GM23338 (cell line): ENCODE results near the gene NFATC1. TPM values are rescaled to one million over a fixed set of nuclear protein-coding genes. Genes with fewer than 3 reads are reported as not detected.

Source experiments
- ATAC-seq: fragments of 200-7000 bp; cut with Tn5 transposase; 3 replicates; pipeline ENCODE4 v1.9.1; 2020
- DNase-seq: peaks from one replicate; pipeline ENCODE4 v3.0.0-alpha.2; 2015; ENCODE audit warnings: low spot score
- H2AFZ ChIP-seq: fragments of 200-600 bp; sonication (generic); 2 replicates; pipeline ENCODE4 v1.8.0; 2016; ENCODE audit warnings: antibody characterized with exemption, mild to moderate bottlenecking, moderate library complexity
- H3F3A ChIP-seq: fragments of 200-600 bp; sonication (generic); replicated peaks from 2 replicates; pipeline ENCODE4 v1.8.0; 2017; ENCODE audit warnings: antibody characterized with exemption, mixed run types, low read depth
- H3K27ac ChIP-seq: fragments of 200-600 bp; sonication (generic); 2 replicates; pipeline ENCODE4 v1.6.1; 2016; ENCODE audit warnings: low read depth
- H3K27me3 ChIP-seq: fragments of 200-600 bp; sonication (generic); 2 replicates; pipeline ENCODE4 v1.8.0; 2016; ENCODE audit warnings: mild to moderate bottlenecking, mixed run types, moderate library complexity; ENCODE audit not compliant: insufficient read depth
- H3K36me3 ChIP-seq: fragments of 200-600 bp; sonication (generic); 2 replicates; pipeline ENCODE4 v1.8.0; 2016; ENCODE audit warnings: mild to moderate bottlenecking; ENCODE audit not compliant: insufficient read depth
- H3K4me1 ChIP-seq: fragments of 200-600 bp; sonication (generic); 2 replicates; pipeline ENCODE4 v1.8.0; 2016; ENCODE audit warnings: mild to moderate bottlenecking, moderate library complexity; ENCODE audit not compliant: insufficient read depth
- H3K4me2 ChIP-seq: fragments of 200-600 bp; sonication (generic); 2 replicates; pipeline ENCODE4 v1.7.1; 2017; ENCODE audit warnings: mixed run types
- H3K4me3 ChIP-seq: fragments of 200-600 bp; sonication (generic); 2 replicates; pipeline ENCODE4 v1.6.1; 2016; ENCODE audit warnings: mixed run types
- H3K79me2 ChIP-seq: fragments of 200-600 bp; sonication (generic); replicated peaks from 2 replicates; pipeline ENCODE4 v1.8.0; 2017; ENCODE audit warnings: mild to moderate bottlenecking; ENCODE audit not compliant: insufficient read depth
- H3K9me2 ChIP-seq: fragments of 200-600 bp; sonication (generic); 2 replicates; pipeline ENCODE4 v1.8.0; 2017; ENCODE audit not compliant: insufficient read depth
- H4K20me1 ChIP-seq: fragments of 200-600 bp; sonication (generic); replicated peaks from 2 replicates; pipeline ENCODE4 v1.8.0; 2017; ENCODE audit warnings: mild to moderate bottlenecking; ENCODE audit not compliant: insufficient read depth
- H3K27ac Mint-ChIP-seq: 2 replicates; pipeline ENCODE4 v1.8.0; 2020; ENCODE audit warnings: inconsistent platforms, mild to moderate bottlenecking, moderate library complexity, mixed read lengths
- H3K27me3 Mint-ChIP-seq: 3 replicates; pipeline ENCODE4 v1.8.0; 2022; ENCODE audit warnings: low read depth, mild to moderate bottlenecking, moderate library complexity, mixed read lengths, inconsistent platforms; ENCODE audit not compliant: insufficient read depth, poor library complexity
- H3K36me3 Mint-ChIP-seq: 3 replicates; pipeline ENCODE4 v1.8.0; 2021; ENCODE audit warnings: low read depth, mild to moderate bottlenecking, inconsistent platforms, moderate library complexity, mixed read lengths
- H3K4me1 Mint-ChIP-seq: 3 replicates; pipeline ENCODE4 v1.8.0; 2020; ENCODE audit warnings: mild to moderate bottlenecking, inconsistent platforms, mixed read lengths
- H3K4me3 Mint-ChIP-seq: 3 replicates; pipeline ENCODE4 v1.8.0; 2021; ENCODE audit warnings: moderate library complexity, mild to moderate bottlenecking, inconsistent platforms, mixed read lengths
- H3K9me3 Mint-ChIP-seq: 3 replicates; pipeline ENCODE4 v1.8.0; 2020; ENCODE audit warnings: moderate library complexity, mild to moderate bottlenecking, inconsistent platforms, mixed read lengths
- CREB1 ChIP-seq: fragments of 250-450 bp; sonication (Bioruptor Pico); IDR thresholded peaks from 2 replicates; pipeline ENCODE4 v1.5.0; 2020; ENCODE audit warnings: low read depth, mild to moderate bottlenecking, moderate library complexity
- EZH2 ChIP-seq: fragments of 200-600 bp; sonication (generic); IDR thresholded peaks from one replicate; pipeline ENCODE4 v1.8.0; 2017; ENCODE audit warnings: antibody characterized with exemption, mild to moderate bottlenecking, low read depth; ENCODE audit not compliant: unreplicated experiment
- JUNB ChIP-seq: IDR thresholded peaks from one replicate; pipeline ENCODE4 v1.6.1; 2016; ENCODE audit warnings: antibody characterized with exemption; ENCODE audit not compliant: unreplicated experiment
- NANOG ChIP-seq: IDR thresholded peaks from 2 replicates; pipeline ENCODE4 v1.6.1; 2016; ENCODE audit warnings: antibody characterized with exemption, borderline replicate concordance
- POLR2AphosphoS5 ChIP-seq: IDR thresholded peaks from 2 replicates; pipeline ENCODE4 v1.6.1; 2016; ENCODE audit warnings: antibody characterized with exemption, low read depth
- STAT1 ChIP-seq: IDR thresholded peaks from one replicate; pipeline ENCODE4 v1.6.1; 2016; ENCODE audit warnings: antibody characterized with exemption; ENCODE audit not compliant: unreplicated experiment
- ZNF114 ChIP-seq: fragments of 250-450 bp; sonication (Bioruptor Pico); IDR thresholded peaks from 2 replicates; pipeline ENCODE4 v1.5.0; 2020; ENCODE audit warnings: mild to moderate bottlenecking, moderate library complexity
- ZNF331 ChIP-seq: fragments of 250-450 bp; sonication (Bioruptor Pico); IDR thresholded peaks from 2 replicates; pipeline ENCODE4 v1.5.0; 2020; ENCODE audit warnings: low read depth, mild to moderate bottlenecking, moderate library complexity
- polyA plus RNA-seq: library from polyadenylated mRNA; unstranded; fragments of >200 nt; fragmentation: Nextera tagmentation; extraction: Ambion mirVana; gene quantifications from 2 replicates; pipeline ENCODE4 v1.2.1, GENCODE V29; 2016
- total RNA-seq: library from RNA; depleted of rRNA; stranded (reverse); fragments of >200 nt; shearing (Covaris generic); gene quantifications from 2 replicates; pipeline ENCODE4 v1.2.3, GENCODE V29; 2014
- TF ChIP-seq, protein P1 (sequence below): IDR thresholded peaks from 2 replicates; pipeline ENCODE4 v1.6.1; 2016; ENCODE audit warnings: antibody characterized with exemption
- TF ChIP-seq, protein P2 (sequence below): fragments of 250-450 bp; sonication (Bioruptor Pico); IDR thresholded peaks from 2 replicates; pipeline ENCODE4 v1.5.0; 2020; ENCODE audit warnings: mild to moderate bottlenecking, moderate library complexity
- TF ChIP-seq, protein P3 (sequence below): IDR thresholded peaks from one replicate; pipeline ENCODE4 v1.6.1; 2018; ENCODE audit warnings: antibody characterized with exemption; ENCODE audit not compliant: unreplicated experiment

Gene NFATC1
- total and polyA plus RNA-seq, 2 experiments from 2014 or later, result 3.9 to 6.4 TPM

DNA sequence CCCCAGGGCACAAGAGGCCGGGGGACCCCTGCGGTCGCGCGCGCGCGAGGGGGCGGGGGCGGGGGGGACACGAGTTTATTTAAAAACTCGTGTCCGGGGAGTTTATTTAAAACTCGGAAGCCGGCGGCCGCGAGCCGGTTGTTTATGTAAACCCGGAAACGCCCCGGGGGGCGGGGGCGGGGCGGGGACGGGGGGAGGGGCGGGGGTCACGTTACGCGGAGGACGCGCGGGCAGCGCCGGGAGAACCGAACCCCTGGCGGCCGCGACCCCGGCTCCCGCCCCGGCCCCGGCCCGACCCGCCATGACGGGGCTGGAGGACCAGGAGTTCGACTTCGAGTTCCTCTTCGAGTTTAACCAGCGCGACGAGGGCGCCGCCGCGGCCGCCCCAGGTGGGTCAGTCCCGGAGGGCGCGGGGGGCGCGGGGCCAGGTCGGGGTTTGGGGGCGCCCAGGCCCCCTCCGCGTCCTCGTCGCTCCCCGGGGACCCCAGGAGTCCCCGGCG lies 4.4 kb downstream of the NFATC1 start (continued):
- TF ChIP-seq ZNF114 (CRISPR knock-in tag), result no peak
- TF ChIP-seq POLR2AphosphoS5, result no peak
- no peak for TF ChIP-seq ZNF331 (CRISPR knock-in tag)

DNA sequence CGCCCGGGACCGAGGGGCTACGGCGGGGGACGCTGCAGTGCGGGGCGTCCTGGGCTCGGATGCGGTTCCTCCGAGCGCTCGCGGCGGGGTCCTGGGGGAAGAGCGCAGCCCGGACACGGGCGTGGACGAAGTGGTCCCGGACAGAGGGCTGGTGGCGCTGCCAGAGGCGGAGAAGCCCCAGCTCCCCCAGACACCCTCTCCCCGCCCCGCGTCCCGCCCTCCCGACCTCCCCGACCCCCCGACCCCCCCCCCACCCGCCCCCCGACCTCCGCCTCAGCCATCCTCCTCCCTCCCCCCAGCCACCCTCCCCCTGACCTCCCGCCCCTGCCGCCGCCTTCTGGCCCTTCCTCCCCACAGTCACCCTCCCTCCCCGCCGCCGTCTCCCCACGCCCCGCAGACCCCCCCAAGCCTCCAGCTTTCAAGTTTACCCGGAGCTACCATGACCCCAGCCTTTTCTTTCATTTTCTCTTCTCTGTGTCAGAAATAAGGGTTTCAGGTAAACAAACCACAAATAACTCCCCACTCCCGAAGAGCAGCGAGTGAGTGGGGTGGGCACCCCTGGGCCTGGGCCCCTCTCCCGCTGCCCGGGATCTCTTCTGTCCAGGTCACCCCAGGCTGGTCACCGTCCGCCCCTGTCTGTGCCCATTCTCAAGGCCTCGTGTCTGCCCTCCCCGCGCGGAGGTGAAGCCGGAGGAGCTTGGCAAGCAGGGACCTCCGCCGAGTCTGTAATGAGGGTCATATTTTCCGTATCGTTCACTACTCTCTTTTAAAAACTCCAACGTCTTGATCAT lies 5.1 kb downstream of the NFATC1 start:
- peaks cover 42% of the 10 kb centered on the region for H3K27me3 ChIP-seq
- ATAC-seq, result no peak
- H3K79me2 ChIP-seq, result no peaks in the 10 kb centered on the region
- H3K36me3 ChIP-seq, result no peaks in the 10 kb centered on the region
- no peak overlapping the region for H3K27ac Mint-ChIP-seq
- peaks cover 17% of the 10 kb centered on the region for H3K4me1 ChIP-seq
- H3K4me2 ChIP-seq, result peak overlapping the region; percentile 67; the same call in 1 of the 2 replicates
- H3K4me1 Mint-ChIP-seq, result peaks cover 20% of the 10 kb centered on the region
- peaks cover 3% of the 10 kb centered on the region; the same call in 1 of the 3 replicates for H3K9me3 Mint-ChIP-seq
- 0 out of 2 replicates have a peak, but pooled peaks cover 8% of the 10 kb centered on the region for H3F3A ChIP-seq
- no peak for DNase-seq
- H4K20me1 ChIP-seq, result no peaks in the 10 kb centered on the region; the same call in 1 of the 2 replicates
- no peak overlapping the region for H3K27ac ChIP-seq
- H3K4me3 Mint-ChIP-seq, result peak overlapping the region; percentile 69
- H3K27me3 Mint-ChIP-seq, result peaks cover 42% of the 10 kb centered on the region
- H3K9me2 ChIP-seq, result no peaks in the 10 kb centered on the region
- peak overlapping the region; percentile 64 for H3K4me3 ChIP-seq
- H2AFZ ChIP-seq, result no peak overlapping the region
- H3K36me3 Mint-ChIP-seq, result no peaks in the 10 kb centered on the region
- TF ChIP-seq STAT1 (no peak), POLR2AphosphoS5 (no peak), ZNF114 (CRISPR knock-in tag) (no peak), CREB1 (no peak), JUNB (no peak), EZH2 (no peak), NANOG (no peak)
- TF ChIP-seq, protein P1, sequence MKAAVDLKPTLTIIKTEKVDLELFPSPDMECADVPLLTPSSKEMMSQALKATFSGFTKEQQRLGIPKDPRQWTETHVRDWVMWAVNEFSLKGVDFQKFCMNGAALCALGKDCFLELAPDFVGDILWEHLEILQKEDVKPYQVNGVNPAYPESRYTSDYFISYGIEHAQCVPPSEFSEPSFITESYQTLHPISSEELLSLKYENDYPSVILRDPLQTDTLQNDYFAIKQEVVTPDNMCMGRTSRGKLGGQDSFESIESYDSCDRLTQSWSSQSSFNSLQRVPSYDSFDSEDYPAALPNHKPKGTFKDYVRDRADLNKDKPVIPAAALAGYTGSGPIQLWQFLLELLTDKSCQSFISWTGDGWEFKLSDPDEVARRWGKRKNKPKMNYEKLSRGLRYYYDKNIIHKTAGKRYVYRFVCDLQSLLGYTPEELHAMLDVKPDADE, result no peak
- TF ChIP-seq, protein P2, sequence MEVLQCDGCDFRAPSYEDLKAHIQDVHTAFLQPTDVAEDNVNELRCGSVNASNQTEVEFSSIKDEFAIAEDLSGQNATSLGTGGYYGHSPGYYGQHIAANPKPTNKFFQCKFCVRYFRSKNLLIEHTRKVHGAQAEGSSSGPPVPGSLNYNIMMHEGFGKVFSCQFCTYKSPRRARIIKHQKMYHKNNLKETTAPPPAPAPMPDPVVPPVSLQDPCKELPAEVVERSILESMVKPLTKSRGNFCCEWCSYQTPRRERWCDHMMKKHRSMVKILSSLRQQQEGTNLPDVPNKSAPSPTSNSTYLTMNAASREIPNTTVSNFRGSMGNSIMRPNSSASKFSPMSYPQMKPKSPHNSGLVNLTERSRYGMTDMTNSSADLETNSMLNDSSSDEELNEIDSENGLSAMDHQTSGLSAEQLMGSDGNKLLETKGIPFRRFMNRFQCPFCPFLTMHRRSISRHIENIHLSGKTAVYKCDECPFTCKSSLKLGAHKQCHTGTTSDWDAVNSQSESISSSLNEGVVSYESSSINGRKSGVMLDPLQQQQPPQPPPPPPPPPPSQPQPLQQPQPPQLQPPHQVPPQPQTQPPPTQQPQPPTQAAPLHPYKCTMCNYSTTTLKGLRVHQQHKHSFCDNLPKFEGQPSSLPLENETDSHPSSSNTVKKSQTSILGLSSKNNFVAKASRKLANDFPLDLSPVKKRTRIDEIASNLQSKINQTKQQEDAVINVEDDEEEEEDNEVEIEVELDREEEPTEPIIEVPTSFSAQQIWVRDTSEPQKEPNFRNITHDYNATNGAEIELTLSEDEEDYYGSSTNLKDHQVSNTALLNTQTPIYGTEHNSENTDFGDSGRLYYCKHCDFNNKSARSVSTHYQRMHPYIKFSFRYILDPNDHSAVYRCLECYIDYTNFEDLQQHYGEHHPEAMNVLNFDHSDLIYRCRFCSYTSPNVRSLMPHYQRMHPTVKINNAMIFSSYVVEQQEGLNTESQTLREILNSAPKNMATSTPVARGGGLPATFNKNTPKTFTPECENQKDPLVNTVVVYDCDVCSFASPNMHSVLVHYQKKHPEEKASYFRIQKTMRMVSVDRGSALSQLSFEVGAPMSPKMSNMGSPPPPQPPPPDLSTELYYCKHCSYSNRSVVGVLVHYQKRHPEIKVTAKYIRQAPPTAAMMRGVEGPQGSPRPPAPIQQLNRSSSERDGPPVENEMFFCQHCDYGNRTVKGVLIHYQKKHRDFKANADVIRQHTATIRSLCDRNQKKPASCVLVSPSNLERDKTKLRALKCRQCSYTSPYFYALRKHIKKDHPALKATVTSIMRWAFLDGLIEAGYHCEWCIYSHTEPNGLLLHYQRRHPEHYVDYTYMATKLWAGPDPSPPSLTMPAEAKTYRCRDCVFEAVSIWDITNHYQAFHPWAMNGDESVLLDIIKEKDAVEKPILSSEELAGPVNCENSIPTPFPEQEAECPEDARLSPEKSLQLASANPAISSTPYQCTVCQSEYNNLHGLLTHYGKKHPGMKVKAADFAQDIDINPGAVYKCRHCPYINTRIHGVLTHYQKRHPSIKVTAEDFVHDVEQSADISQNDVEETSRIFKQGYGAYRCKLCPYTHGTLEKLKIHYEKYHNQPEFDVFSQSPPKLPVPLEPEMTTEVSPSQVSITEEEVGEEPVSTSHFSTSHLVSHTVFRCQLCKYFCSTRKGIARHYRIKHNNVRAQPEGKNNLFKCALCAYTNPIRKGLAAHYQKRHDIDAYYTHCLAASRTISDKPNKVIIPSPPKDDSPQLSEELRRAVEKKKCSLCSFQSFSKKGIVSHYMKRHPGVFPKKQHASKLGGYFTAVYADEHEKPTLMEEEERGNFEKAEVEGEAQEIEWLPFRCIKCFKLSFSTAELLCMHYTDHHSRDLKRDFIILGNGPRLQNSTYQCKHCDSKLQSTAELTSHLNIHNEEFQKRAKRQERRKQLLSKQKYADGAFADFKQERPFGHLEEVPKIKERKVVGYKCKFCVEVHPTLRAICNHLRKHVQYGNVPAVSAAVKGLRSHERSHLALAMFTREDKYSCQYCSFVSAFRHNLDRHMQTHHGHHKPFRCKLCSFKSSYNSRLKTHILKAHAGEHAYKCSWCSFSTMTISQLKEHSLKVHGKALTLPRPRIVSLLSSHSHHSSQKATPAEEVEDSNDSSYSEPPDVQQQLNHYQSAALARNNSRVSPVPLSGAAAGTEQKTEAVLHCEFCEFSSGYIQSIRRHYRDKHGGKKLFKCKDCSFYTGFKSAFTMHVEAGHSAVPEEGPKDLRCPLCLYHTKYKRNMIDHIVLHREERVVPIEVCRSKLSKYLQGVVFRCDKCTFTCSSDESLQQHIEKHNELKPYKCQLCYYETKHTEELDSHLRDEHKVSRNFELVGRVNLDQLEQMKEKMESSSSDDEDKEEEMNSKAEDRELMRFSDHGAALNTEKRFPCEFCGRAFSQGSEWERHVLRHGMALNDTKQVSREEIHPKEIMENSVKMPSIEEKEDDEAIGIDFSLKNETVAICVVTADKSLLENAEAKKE, result no peak
- TF ChIP-seq, protein P3, sequence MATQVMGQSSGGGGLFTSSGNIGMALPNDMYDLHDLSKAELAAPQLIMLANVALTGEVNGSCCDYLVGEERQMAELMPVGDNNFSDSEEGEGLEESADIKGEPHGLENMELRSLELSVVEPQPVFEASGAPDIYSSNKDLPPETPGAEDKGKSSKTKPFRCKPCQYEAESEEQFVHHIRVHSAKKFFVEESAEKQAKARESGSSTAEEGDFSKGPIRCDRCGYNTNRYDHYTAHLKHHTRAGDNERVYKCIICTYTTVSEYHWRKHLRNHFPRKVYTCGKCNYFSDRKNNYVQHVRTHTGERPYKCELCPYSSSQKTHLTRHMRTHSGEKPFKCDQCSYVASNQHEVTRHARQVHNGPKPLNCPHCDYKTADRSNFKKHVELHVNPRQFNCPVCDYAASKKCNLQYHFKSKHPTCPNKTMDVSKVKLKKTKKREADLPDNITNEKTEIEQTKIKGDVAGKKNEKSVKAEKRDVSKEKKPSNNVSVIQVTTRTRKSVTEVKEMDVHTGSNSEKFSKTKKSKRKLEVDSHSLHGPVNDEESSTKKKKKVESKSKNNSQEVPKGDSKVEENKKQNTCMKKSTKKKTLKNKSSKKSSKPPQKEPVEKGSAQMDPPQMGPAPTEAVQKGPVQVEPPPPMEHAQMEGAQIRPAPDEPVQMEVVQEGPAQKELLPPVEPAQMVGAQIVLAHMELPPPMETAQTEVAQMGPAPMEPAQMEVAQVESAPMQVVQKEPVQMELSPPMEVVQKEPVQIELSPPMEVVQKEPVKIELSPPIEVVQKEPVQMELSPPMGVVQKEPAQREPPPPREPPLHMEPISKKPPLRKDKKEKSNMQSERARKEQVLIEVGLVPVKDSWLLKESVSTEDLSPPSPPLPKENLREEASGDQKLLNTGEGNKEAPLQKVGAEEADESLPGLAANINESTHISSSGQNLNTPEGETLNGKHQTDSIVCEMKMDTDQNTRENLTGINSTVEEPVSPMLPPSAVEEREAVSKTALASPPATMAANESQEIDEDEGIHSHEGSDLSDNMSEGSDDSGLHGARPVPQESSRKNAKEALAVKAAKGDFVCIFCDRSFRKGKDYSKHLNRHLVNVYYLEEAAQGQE, result no peak
